HL-60 (cell line): Measurements from ENCODE around the gene STARD3NL.

Experiments
- DNase-seq, 2 experiments: peaks; one replicate each; pipeline ENCODE4 v3.0.0-alpha.2; 2010 to 2020; ENCODE audit warnings: low read depth in 1 of 2, low spot score in 1 of 2
- H3K27ac ChIP-seq: fragments of 250-450 bp; sonication (Bioruptor Pico); replicated peaks from 2 replicates; pipeline ENCODE4 v1.5.1; 2020; ENCODE audit warnings: mild to moderate bottlenecking, moderate library complexity
- H3K27me3 ChIP-seq: fragments of 250-450 bp; sonication (Bioruptor Pico); 2 replicates; pipeline ENCODE4 v1.5.1; 2021; ENCODE audit warnings: mild to moderate bottlenecking, moderate library complexity; ENCODE audit not compliant: insufficient read depth, poor library complexity, severe bottlenecking
- H3K4me3 ChIP-seq: replicated peaks from 2 replicates; pipeline ENCODE4 v1.5.1; 2011; ENCODE audit warnings: mild to moderate bottlenecking, control low read depth, low read length; ENCODE audit not compliant: insufficient read depth
- CTCF ChIP-seq: IDR thresholded peaks from one replicate; pipeline ENCODE4 v1.5.1; 2011; ENCODE audit warnings: low read length, control low read depth, inconsistent platforms; ENCODE audit not compliant: insufficient read depth
- GABPA ChIP-seq: IDR thresholded peaks from 2 replicates; pipeline ENCODE4 v1.6.1; 2012; ENCODE audit warnings: low read depth
- POLR2AphosphoS5 ChIP-seq: IDR thresholded peaks from 2 replicates; pipeline ENCODE4 v1.6.1; 2012; ENCODE audit warnings: low read depth
- REST ChIP-seq: IDR thresholded peaks from 2 replicates; pipeline ENCODE4 v1.6.1; 2012; ENCODE audit warnings: low read depth; ENCODE audit not compliant: insufficient replicate concordance
- SPI1 ChIP-seq: IDR thresholded peaks from 2 replicates; pipeline ENCODE4 v1.6.1; 2012; ENCODE audit warnings: low read depth, mild to moderate bottlenecking, borderline replicate concordance

STARD3NL gene

GRCh38 chr7:38217672-38218071 is 39.6 kb downstream of the STARD3NL start:
- no peak overlapping the region for H3K4me3 ChIP-seq
- TF ChIP-seq REST: no peak
- no peak for TF ChIP-seq CTCF
- TF ChIP-seq POLR2AphosphoS5: no peak
- no peak for TF ChIP-seq GABPA
- no peak for TF ChIP-seq SPI1
- no peak for DNase-seq
- peak overlapping the region; percentile 27 for H3K27ac ChIP-seq
- no peaks in the 10 kb centered on the region for H3K27me3 ChIP-seq

- TF ChIP-seq GABPA (no peak), SPI1 (no peak), POLR2AphosphoS5 (no peak), CTCF (no peak), REST (no peak)
- no peak overlapping the region for H3K4me3 ChIP-seq
- DNase-seq: no peak
- no peak overlapping the region for H3K27ac ChIP-seq
- no peaks in the 10 kb centered on the region for H3K27me3 ChIP-seq
Observed at GRCh38 chr7:38220452-38220851, 42.4 kb downstream of the STARD3NL start.

GRCh38 chr7:38222481-38223096 is 44.5 kb downstream of the STARD3NL start:
- no peak for TF ChIP-seq GABPA
- TF ChIP-seq CTCF: peak; percentile 53
- TF ChIP-seq POLR2AphosphoS5: no peak
- Histone ChIP-seq H3K27ac (peak overlapping the region; percentile 47), H3K27me3 (no peaks in the 10 kb centered on the region), H3K4me3 (no peak overlapping the region)
- DNase-seq: peak; percentile 29 to 59

GRCh38 chr7:38223306-38223705 is 45.3 kb downstream of the STARD3NL start:
- DNase-seq: peak; percentile 54 to 73
- peak; percentile 74; the same call in 1 of the 2 replicates for TF ChIP-seq SPI1
- TF ChIP-seq REST: no peak
- Histone ChIP-seq H3K4me3 (no peak overlapping the region), H3K27me3 (no peaks in the 10 kb centered on the region), H3K27ac (peak overlapping the region; percentile 47)
